ENCODE data around the gene LAMB2. TPM values are rescaled to one million over a fixed set of nuclear protein-coding genes. Genes with fewer than 3 reads are reported as not detected.

Gene LAMB2
- total and polyA plus RNA-seq, 2 experiments from 2014 or later, result 71.3 to 154 TPM

- TF ChIP-seq EZH2phosphoT487 (IDR thresholded peaks at IDR 0.05; ENCODE audit: unreplicated experiment), result no peak
- TF ChIP-seq JUNB (IDR thresholded peaks at IDR 0.05; ENCODE audit: unreplicated experiment), result no peak
- TF ChIP-seq ZNF331 (CRISPR knock-in tag; IDR thresholded peaks at IDR 0.05; ENCODE audit: low read depth), result no peak
- no peak for TF ChIP-seq EZH2 (IDR thresholded peaks at IDR 0.05; ENCODE audit: low read depth, unreplicated experiment)
- no peak for TF ChIP-seq REST (IDR thresholded peaks at IDR 0.05; ENCODE audit: unreplicated experiment)
- no peak for TF ChIP-seq ZNF114 (CRISPR knock-in tag; IDR thresholded peaks at IDR 0.05)
Observed at GRCh38 chr3:49123687-49124086, 9.2 kb downstream of the LAMB2 start (continued).

GRCh38 chr3:49122886-49123545 is 9.8 kb downstream of the LAMB2 start:
- no peak overlapping the region for H2AFZ ChIP-seq
- H3K4me1 ChIP-seq (ENCODE audit: insufficient read depth), result peaks cover 4% of the 10 kb centered on the region; the same call in 1 of the 2 replicates
- no peaks in the 10 kb centered on the region; the same call in 2 of the 3 replicates for H3K9me3 Mint-ChIP-seq
- H3K4me1 Mint-ChIP-seq, result peaks cover 4% of the 10 kb centered on the region; the same call in 2 of the 3 replicates
- peaks cover 21% of the 10 kb centered on the region for H3F3A ChIP-seq (replicated peaks; ENCODE audit: low read depth)
- H3K4me3 ChIP-seq, result no peak overlapping the region
- no peak overlapping the region for H3K4me3 Mint-ChIP-seq
- H3K27me3 Mint-ChIP-seq (ENCODE audit: insufficient read depth, low read depth, poor library complexity), result peaks cover 5% of the 10 kb centered on the region
- no peak overlapping the region for H3K27ac ChIP-seq (ENCODE audit: low read depth)
- H3K4me2 ChIP-seq, result no peak overlapping the region
- peaks cover 10% of the 10 kb centered on the region for H3K79me2 ChIP-seq (replicated peaks; ENCODE audit: insufficient read depth)
- peaks cover 15% of the 10 kb centered on the region for H3K36me3 Mint-ChIP-seq (ENCODE audit: low read depth)
- no peak overlapping the region for H3K27ac Mint-ChIP-seq
- H4K20me1 ChIP-seq (replicated peaks; ENCODE audit: insufficient read depth), result no peaks in the 10 kb centered on the region
- H3K9me2 ChIP-seq (ENCODE audit: insufficient read depth), result no peaks in the 10 kb centered on the region
- H3K27me3 ChIP-seq (ENCODE audit: insufficient read depth), result no peaks in the 10 kb centered on the region
- no peak for ATAC-seq
- TF ChIP-seq REST (IDR thresholded peaks at IDR 0.05; ENCODE audit: unreplicated experiment) (no peak), CREB1 (CRISPR knock-in tag; IDR thresholded peaks at IDR 0.05; ENCODE audit: low read depth) (no peak), EZH2 (IDR thresholded peaks at IDR 0.05; ENCODE audit: low read depth, unreplicated experiment) (no peak), EZH2phosphoT487 (IDR thresholded peaks at IDR 0.05; ENCODE audit: unreplicated experiment) (no peak), ETS1 (IDR thresholded peaks at IDR 0.05) (no peak), POLR2AphosphoS5 (IDR thresholded peaks at IDR 0.05; ENCODE audit: low read depth) (no peak), NANOG (IDR thresholded peaks at IDR 0.05; ENCODE audit: borderline replicate concordance) (no peak), ZNF114 (CRISPR knock-in tag; IDR thresholded peaks at IDR 0.05) (no peak), STAT1 (IDR thresholded peaks at IDR 0.05; ENCODE audit: unreplicated experiment) (no peak), ZNF331 (CRISPR knock-in tag; IDR thresholded peaks at IDR 0.05; ENCODE audit: low read depth) (no peak), JUNB (IDR thresholded peaks at IDR 0.05; ENCODE audit: unreplicated experiment) (no peak)
- no peak for DNase-seq (ENCODE audit: low spot score)
- H3K36me3 ChIP-seq (ENCODE audit: insufficient read depth), result no peaks in the 10 kb centered on the region; the same call in 1 of the 2 replicates
